ENCODE data around the gene PLEKHJ1.

DNA sequence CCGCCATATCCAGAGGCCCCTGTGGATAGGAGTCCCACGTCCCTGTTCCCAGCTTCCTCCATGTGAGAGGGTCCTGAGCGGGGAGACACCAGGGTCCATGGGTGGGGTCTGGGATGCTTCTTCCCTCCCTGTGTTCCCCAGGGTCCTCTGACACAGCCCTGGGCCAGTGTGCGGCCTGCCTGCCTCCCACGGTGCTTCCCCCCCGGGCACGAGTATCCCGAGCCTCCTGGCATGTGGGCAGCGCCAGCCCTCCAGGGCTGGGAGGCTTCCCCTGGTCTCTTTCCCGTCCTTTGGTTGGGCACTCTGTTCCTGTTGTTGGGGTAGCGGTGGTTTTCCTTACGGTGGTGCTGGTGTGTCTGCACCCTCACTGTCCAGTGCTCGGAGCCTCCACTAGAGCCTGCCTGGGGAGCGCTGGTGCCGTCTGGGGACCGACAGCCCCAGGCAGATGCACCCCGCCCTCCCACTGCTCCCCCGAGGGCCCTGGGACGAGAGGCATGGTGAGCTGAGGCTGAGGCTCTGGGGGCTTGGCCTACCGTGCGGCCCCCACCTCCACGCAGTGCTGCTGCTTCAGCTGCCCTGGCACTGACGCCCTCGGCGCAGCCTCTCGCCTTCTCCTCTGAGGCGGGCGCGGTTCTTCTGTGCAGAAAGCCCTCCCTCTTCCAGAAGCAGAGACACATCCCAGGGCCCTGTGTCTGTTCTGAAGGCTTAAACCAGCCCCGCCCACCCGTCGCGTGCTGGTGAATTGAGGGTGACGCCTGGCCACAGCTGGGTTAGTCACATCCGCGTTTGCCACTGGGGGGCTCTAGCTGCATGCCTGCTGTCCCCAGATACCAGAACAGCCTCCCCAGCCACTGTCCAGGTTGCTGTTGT lies 27.9 kb downstream of the PLEKHJ1 start:
- TF ChIP-seq, protein P1, sequence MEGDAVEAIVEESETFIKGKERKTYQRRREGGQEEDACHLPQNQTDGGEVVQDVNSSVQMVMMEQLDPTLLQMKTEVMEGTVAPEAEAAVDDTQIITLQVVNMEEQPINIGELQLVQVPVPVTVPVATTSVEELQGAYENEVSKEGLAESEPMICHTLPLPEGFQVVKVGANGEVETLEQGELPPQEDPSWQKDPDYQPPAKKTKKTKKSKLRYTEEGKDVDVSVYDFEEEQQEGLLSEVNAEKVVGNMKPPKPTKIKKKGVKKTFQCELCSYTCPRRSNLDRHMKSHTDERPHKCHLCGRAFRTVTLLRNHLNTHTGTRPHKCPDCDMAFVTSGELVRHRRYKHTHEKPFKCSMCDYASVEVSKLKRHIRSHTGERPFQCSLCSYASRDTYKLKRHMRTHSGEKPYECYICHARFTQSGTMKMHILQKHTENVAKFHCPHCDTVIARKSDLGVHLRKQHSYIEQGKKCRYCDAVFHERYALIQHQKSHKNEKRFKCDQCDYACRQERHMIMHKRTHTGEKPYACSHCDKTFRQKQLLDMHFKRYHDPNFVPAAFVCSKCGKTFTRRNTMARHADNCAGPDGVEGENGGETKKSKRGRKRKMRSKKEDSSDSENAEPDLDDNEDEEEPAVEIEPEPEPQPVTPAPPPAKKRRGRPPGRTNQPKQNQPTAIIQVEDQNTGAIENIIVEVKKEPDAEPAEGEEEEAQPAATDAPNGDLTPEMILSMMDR (conservative IDR thresholded peaks at IDR 0.05; ENCODE audit: low read depth, low read length): no peak
- TF ChIP-seq EZH2 (IDR thresholded peaks at IDR 0.05; ENCODE audit: low read length, unreplicated experiment): no peak
